Progenitor cell of endocrine pancreas (in vitro differentiated cells): ENCODE results near the gene LYPD4. TPM values are rescaled to one million over a fixed set of nuclear protein-coding genes. Genes with fewer than 3 reads are reported as not detected.
"Not testable (repeated sequence)": the region's sequence is repeated elsewhere in the genome, so short reads cannot be mapped to it uniquely, and the experiment has no call there.

Source experiments
- DNase-seq: peaks from one replicate; pipeline ENCODE4 v3.0.0; 2021; ENCODE audit warnings: low spot score; ENCODE audit not compliant: unreplicated experiment
- H3K27ac Mint-ChIP-seq: 2 replicates; pipeline ENCODE4 v1.8.0; 2021; ENCODE audit warnings: mild to moderate bottlenecking, moderate library complexity, mixed read lengths
- H3K27me3 Mint-ChIP-seq: 2 replicates; pipeline ENCODE4 v1.8.0; 2021; ENCODE audit warnings: mixed read lengths
- H3K36me3 Mint-ChIP-seq: 2 replicates; pipeline ENCODE4 v1.8.0; 2022; ENCODE audit warnings: mixed read lengths; ENCODE audit not compliant: insufficient read depth
- H3K4me1 Mint-ChIP-seq: 2 replicates; pipeline ENCODE4 v1.8.0; 2021; ENCODE audit warnings: low read depth, mixed read lengths
- H3K4me3 Mint-ChIP-seq: 2 replicates; pipeline ENCODE4 v1.8.0; 2021; ENCODE audit warnings: low read depth, mild to moderate bottlenecking, moderate library complexity, mixed read lengths
- H3K9me3 Mint-ChIP-seq: 2 replicates; pipeline ENCODE4 v1.8.0; 2021; ENCODE audit warnings: low read depth, mixed read lengths
- total RNA-seq: library from RNA; stranded (reverse); gene quantifications from 2 replicates; pipeline ENCODE4 v1.2.1, GENCODE V29; 2021
- TF ChIP-seq, protein P1 (sequence below): fragments of 200-600 bp; sonication (generic); IDR thresholded peaks from one replicate; pipeline ENCODE4 v1.5.0; 2021; ENCODE audit warnings: antibody characterized with exemption, mild to moderate bottlenecking; ENCODE audit not compliant: unreplicated experiment

Gene LYPD4
- total RNA-seq, 1 donor from 2014 or later: not detected

DNA sequence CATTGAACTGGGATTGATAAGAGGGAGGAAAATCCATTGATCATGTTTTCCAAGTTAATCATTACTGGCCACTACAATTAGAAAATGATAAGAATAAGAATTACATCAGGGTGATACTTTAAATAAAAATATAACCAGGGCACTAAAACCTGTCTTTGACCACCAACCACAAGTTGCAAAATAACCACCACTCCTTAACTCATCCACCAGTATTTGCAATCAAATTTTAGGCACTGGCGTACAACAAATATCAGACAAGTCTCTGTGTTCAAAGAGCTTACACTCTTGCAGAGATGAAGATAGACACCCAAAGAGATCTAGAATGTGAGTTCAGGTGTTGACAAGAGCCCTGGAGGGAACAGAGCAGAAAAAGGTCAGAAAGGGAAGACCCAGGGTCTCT, 47.6 kb downstream of the LYPD4 start:
- TF ChIP-seq, protein P1, sequence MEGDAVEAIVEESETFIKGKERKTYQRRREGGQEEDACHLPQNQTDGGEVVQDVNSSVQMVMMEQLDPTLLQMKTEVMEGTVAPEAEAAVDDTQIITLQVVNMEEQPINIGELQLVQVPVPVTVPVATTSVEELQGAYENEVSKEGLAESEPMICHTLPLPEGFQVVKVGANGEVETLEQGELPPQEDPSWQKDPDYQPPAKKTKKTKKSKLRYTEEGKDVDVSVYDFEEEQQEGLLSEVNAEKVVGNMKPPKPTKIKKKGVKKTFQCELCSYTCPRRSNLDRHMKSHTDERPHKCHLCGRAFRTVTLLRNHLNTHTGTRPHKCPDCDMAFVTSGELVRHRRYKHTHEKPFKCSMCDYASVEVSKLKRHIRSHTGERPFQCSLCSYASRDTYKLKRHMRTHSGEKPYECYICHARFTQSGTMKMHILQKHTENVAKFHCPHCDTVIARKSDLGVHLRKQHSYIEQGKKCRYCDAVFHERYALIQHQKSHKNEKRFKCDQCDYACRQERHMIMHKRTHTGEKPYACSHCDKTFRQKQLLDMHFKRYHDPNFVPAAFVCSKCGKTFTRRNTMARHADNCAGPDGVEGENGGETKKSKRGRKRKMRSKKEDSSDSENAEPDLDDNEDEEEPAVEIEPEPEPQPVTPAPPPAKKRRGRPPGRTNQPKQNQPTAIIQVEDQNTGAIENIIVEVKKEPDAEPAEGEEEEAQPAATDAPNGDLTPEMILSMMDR: no peak
- no peak overlapping the region for H3K27ac Mint-ChIP-seq
- no peak overlapping the region for H3K4me3 Mint-ChIP-seq
- H3K36me3 Mint-ChIP-seq: no peaks in the 10 kb centered on the region
- H3K4me1 Mint-ChIP-seq: no peaks in the 10 kb centered on the region
- peaks cover 34% of the 10 kb centered on the region for H3K27me3 Mint-ChIP-seq
- DNase-seq: no peak
- H3K9me3 Mint-ChIP-seq: peaks cover 14% of the 10 kb centered on the region

DNA sequence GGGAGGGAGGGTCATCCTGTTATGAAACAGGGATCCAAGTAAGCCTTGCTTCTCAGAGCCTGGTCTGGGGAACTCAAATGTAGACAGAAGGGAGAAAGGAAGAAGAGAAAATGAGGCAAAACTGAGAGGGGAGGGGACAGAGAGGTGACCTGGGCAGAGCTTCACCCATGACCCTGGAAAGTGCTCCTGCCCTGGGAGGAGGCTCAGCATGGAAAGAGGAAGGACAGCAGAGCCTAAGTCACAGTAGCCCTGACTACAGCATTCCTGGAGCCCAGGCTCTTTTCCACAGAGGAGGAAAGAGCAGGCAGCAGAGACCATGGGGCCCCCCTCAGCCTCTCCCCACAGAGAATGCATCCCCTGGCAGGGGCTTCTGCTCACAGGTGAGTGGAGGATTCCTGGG, 48.1 kb downstream of the LYPD4 start, which contains the start of gene CEACAM3:
Gene CEACAM3 (plus strand): TSS at position 226 of the 400 bp plus-strand sequence. CDS start 91 bp downstream, at position 317.
- H3K27me3 Mint-ChIP-seq: peaks cover 39% of the 10 kb centered on the region
- DNase-seq: no peak
- H3K4me1 Mint-ChIP-seq: no peaks in the 10 kb centered on the region
- H3K36me3 Mint-ChIP-seq: no peaks in the 10 kb centered on the region
- TF ChIP-seq, protein P1: no peak
- peaks cover 10% of the 10 kb centered on the region for H3K9me3 Mint-ChIP-seq
- peak within 1 kb of the TSS; percentile 15 for H3K27ac Mint-ChIP-seq
- no peak within 1 kb of the TSS for H3K4me3 Mint-ChIP-seq

DNA sequence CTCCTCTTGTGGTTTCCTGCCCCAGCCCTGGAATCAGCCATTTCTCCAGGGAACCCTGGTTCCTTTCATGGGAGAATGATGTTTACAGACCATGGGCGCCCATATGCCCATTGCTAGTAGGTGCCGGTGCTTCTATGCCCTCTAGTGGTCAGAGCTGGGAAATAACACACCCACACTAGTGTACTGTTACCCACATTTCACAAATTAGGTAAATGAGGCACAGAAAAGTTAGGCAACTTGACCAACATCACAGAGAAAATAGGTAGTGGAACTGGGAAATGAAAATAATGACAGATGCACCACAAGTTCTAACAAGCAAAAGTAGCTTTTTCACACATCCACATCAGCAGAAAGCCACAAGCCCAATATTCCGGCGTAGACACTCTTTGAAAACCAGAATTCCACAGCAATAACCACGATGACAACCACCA, 49.4 kb downstream of the LYPD4 start:
- Mint-ChIP-seq H3K4me3 (no peak overlapping the region), H3K4me1 (no peaks in the 10 kb centered on the region), H3K9me3 (no peaks in the 10 kb centered on the region), H3K27me3 (peaks cover 39% of the 10 kb centered on the region), H3K27ac (no peak overlapping the region), H3K36me3 (no peaks in the 10 kb centered on the region)
- DNase-seq: peak; percentile 27
- TF ChIP-seq, protein P1: peak; percentile 75

DNA sequence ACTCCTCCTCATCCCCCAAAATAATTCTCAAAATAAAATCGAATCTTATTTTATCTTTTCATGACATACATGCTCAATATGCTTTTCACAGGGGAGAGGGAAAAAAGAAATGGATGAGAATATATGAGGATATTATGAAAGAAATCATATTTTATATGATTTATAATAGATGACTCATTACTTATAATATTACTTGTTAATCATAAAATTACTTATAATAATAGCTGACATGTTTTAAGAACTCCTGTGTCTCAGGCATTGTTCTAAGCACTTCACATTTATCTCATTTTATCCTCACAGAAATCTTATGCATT, 51.1 kb downstream of the LYPD4 start:
- H3K36me3 Mint-ChIP-seq: no peaks in the 10 kb centered on the region
- no peak overlapping the region for H3K4me3 Mint-ChIP-seq
- no peaks in the 10 kb centered on the region for H3K4me1 Mint-ChIP-seq
- H3K27me3 Mint-ChIP-seq: peaks cover 50% of the 10 kb centered on the region
- H3K9me3 Mint-ChIP-seq: no peaks in the 10 kb centered on the region
- DNase-seq: no peak
- TF ChIP-seq, protein P1: no peak
- no peak overlapping the region for H3K27ac Mint-ChIP-seq

DNA sequence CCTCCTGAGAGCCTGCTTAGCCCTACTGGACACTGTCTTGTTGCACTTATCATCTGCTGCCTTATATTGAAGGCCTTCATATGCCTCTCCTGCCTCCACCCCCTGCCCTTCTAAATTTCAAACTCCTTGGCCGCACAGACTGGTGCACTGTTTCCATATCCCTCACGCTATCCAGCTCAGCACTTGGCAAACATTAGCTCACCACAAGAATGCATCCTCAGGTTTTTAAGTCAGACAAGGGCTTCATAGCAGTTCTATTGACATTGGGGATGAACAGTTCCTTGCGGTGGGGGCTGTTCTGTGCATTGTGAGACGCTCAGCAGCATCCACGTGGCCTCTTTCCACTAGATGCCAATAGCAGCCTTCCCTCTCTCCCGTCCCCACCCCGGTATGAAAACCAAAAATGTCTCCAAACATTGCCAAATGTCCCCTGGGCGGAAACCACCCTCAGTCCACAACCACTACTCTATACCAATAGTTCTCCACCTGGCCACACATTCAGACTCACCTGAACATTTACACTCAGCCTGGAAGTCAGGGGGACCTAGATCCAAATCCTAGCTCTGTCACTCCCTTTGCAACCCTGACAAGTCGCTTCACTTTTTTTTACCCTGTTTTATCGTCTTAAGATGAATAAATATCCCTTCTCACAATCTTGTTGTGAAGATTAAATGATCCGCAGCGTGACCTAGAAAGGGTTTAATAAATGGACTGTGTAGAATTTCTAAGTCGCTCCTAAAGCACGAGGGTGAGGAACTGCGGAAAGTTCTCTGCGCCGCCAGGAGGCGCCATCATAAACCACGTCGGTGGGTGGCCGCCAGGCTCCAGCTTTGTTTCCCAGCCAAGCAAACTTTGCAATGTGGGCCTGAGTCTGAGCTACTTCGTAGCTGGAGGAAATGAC, 51.7 kb downstream of the LYPD4 start:
- H3K27ac Mint-ChIP-seq: no peak overlapping the region
- TF ChIP-seq, protein P1: peak; percentile 67
- no peaks in the 10 kb centered on the region for H3K4me1 Mint-ChIP-seq
- H3K9me3 Mint-ChIP-seq: no peaks in the 10 kb centered on the region
- H3K36me3 Mint-ChIP-seq: no peaks in the 10 kb centered on the region
- peaks cover 52% of the 10 kb centered on the region for H3K27me3 Mint-ChIP-seq
- no peak for DNase-seq
- no peak overlapping the region for H3K4me3 Mint-ChIP-seq

DNA sequence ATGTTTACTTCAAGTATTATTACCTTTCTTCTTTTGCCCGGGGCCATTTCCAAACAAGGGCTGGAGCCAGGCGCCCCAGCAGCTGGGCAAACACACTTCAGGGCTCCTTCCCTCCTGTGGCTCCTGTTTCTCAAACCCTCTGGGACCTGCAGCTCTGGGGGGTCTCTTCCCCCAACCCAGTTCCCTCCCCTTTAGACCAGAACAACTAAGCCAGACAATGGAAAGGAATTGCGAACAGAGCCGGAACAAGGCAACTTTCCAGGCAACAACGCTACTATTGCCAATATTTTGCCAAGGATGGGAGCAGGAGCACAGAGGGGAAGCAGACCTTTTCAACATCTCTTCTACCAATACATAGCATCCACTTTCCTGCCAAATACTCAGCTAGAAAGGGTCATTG, 55.4 kb downstream of the LYPD4 start:
- not testable (repeated sequence) for H3K9me3 Mint-ChIP-seq, DNase-seq, H3K4me1 Mint-ChIP-seq, H3K36me3 Mint-ChIP-seq, H3K4me3 Mint-ChIP-seq, H3K27ac Mint-ChIP-seq
- H3K27me3 Mint-ChIP-seq: peaks cover 65% of the 10 kb centered on the region

DNA sequence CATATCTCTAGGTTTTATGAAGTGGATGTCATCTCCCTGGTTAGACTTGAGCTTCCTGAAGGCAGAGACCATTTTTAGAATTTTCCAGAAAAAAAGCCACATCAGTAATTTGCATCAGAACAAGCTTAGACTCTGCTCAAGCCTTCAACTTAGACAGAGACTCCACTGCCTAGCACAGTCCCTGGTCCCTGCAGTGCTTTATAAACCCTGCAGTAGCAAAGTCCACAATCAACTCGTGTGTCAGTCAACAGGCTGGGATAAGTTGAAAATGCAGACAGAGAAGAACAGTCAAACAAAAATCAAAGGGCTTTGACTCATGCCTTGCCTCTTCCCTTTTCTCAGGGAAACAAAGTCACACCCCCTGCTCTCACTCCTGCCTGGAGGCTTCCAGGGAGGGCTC, 56.0 kb downstream of the LYPD4 start:
- not testable (repeated sequence) for H3K27ac Mint-ChIP-seq, H3K9me3 Mint-ChIP-seq, DNase-seq, H3K4me3 Mint-ChIP-seq, H3K4me1 Mint-ChIP-seq, H3K36me3 Mint-ChIP-seq
- peaks cover 64% of the 10 kb centered on the region for H3K27me3 Mint-ChIP-seq
